ENCODE data around the gene HDAC11.
A peak's percentile ranks its signal among the peaks of the same experiment; 100 is the strongest.
"Not testable (repeated sequence)": the region's sequence is repeated elsewhere in the genome, so short reads cannot be mapped to it uniquely, and the experiment has no call there.

HDAC11 gene

DNA sequence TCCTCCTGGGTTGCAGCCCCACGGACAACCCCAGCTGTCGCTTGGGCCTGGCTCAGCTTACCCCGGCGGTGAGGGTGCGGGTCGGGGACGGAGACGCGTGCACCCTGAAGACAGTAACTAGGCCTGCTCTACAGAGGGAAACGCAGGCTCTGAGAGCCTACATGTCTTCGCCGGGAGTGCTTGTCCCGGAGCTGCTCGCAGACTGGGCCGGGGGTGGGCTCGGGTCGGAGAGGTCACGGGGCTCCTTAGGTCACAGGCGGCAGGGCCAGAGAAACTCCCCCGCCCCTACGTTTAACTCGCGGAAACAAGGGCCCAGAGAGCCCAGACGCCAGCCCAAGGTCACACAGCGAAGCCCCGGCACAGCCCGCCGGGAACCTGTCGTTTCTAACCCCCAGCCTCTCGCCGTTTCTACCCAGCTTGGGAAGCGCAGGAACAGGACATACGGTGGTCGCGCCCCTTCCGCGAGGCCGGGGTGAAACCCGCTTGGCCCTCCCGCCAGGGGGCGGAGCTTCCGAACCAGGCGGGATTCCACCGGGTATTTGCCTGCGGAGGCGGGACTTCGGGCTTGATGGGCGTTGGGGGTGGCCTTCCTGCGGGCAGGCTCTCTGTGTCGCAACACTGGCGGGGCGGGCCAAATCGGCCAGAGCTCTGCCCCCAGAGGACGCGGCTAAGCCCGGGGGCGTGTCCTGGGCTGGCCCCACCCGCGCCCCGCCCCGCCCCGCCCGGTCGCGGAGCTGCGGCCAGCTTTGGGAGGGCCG, at the start of gene HDAC11:
HDAC11 (plus strand) TSS at position 725 of the 758 bp plus-strand sequence. CDS start 42 bp downstream, outside the sequence.
- peak; percentile 91 for DNase-seq

DNA sequence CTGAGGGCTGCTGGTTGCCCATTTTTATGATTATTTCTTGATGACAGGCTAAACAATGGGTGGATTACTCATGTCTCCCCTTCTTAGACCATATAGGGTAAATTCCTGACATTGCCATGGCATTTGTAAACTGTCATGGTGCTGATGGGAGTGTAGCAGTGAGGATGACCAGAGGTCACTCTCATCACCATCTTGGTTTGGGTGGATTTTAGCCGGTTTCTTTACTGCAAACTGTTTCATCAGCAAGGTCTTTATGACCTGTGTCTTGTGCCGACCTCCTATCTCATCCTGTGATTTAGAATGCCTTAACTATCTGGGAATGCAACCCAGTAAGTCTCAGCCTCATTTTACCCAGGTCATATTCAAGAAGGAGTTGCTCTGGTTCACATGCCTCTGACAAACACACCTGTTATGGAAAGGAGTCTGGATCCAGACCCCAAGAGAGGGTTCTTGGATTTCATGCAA, 49.7 kb upstream of the HDAC11 start:
- not testable (repeated sequence) for DNase-seq

DNA sequence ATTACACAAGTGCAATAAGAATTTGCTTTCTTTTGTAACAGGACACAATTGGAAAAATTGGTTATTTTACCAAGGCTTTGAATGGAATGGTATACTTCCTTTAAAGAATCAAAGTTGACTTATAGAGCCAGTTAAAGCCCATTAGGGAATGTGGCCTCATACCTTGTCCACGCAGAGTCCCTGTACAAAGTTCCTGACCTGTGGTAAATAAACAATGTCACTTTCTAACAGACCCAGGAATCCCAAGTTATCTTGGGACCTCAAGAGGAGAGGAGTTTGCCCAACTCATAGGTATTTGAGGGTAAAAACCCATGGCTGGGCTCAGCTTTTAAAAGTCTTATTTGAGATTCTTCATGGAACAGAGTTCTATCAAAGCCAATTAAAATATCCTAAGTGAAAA, 48.0 kb upstream of the HDAC11 start:
- no peak for DNase-seq

- DNase-seq = no peak
Observed at GRCh38 chr3:13433912-13434311, 46.2 kb upstream of the HDAC11 start.

GRCh38 chr3:13436213-13436612, 43.9 kb upstream of the HDAC11 start:
- DNase-seq = not testable (repeated sequence)

- no peak for DNase-seq
Observed at GRCh38 chr3:13440204-13440817, 39.8 kb upstream of the HDAC11 start.

GRCh38 chr3:13442882-13443281, 37.2 kb upstream of the HDAC11 start:
- DNase-seq = not testable (repeated sequence)

DNA sequence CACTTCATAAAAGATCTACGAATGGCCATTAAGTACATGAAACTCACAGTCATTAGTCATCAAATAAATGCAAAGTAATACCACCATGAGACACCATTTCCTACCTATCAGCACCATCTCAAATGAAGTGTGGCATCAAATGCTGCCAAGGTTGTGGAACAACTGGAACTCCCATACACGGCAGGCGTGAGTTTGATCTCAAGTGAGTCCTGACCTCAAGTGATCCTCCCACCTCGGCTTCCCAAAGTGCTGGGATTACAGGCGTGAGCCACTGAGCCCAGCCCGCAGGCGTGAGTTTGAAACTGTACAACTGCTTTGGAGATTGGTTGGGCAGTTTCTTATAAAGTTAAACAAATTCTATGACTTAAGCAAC, 28.8 kb upstream of the HDAC11 start:
- no peak for DNase-seq

DNA sequence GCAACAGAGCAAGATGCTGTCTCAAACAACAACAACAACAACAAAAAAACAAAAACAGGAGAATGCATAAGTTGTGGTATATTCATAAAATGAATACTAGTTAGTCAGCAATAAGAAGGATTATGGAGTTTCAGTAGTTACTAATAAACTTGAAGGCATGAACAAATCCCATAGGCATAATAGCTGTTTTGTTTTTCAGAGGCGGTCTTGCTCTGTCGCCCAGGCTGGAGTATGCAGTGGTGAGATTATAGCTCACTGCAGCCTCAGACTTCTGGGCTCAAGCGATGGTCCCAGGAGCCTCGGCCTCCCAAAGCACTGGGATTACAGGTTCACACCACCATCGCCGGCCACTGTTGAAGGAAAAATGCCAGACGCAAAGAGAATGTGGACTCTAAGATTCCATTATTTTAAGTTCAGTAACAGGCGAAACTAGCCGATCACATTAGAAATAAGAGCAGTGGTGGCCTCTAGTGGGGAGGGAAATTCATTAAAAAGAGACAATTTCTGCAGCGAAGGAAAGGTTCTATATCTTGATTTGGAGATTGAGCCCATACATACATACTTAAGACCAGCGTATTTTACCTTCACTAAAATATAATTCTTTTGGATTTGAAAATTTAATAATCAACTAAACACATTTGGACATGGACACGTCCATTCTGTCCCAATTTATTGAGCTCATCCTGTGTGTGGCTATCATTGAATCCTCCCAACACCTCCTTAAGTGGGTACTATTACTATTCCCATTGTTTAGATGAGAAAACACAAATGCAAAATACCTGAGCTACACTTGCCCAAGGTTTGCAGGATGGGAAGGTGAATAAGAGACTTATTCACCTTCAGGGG, 27.4 kb upstream of the HDAC11 start:
- peak; percentile 25 for DNase-seq

- DNase-seq = no peak
Observed at GRCh38 chr3:13455644-13456043, 24.5 kb upstream of the HDAC11 start.

DNA sequence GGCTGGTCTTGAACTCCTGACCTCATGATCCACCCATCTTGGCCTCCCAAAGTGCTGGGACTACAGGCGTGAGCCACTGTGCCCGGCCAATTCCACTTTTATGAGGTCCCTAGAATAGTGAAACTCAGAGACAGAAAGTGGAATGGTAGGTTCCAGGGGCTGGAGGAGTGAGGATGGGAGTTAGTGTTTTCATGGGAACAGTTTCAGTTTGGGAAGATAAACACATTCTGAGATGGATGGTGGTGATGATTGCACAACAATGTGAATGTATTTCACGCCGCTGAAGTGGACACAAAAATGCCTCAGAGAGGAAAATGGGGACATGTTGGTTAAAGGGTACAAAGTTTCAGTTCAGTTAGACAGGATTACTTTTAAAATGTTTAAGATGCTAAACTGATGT, 22.5 kb upstream of the HDAC11 start:
- DNase-seq = no peak

GRCh38 chr3:13459605-13460340, 20.3 kb upstream of the HDAC11 start:
- no peak for DNase-seq

DNA sequence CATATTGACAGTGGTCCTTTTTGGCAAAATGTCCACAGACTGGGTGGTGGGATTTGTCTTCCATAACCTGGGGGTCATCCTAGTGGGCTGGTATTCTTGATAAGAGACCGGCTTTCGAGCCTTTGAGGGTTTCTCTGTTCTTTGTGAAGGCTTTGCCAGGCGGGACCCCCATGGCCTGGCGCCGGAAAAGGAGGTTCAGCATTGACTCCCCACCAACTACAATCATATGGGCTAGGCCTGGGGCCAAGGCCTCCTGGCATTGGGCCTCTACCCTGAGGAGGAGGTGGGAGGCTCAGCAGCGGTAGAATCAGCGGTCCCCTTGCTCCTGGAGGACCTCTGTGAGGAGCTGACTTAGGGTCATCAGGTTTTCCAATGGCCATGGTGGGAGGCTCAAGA, 19.8 kb upstream of the HDAC11 start:
- no peak for DNase-seq

- no peak for DNase-seq
Observed at GRCh38 chr3:13461169-13462124, 18.7 kb upstream of the HDAC11 start.

DNA sequence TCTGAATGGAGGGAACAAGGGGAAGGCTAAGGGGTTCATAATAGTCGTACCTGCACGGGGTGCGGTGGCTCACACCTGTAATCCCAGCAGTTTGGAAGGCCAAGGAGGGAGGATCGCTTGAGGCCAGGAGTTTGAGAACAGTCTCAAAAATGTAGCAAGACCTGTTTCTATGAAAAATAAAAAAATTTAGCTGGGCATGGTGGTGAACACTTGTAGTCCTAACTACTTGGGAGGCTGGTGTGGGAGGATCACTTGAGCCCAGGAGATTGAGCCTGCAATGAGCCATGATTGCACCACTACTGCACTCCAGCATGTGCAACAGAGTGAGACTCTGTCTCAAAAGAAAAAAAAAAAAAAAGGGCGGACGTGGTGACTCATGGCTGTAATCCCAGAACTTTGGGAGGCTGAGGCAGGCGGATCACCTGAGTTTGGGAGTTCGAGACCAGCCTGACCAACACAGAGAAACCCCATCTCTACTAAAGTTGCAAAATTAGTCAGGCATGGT, 17.9 kb upstream of the HDAC11 start:
- no peak for DNase-seq

DNA sequence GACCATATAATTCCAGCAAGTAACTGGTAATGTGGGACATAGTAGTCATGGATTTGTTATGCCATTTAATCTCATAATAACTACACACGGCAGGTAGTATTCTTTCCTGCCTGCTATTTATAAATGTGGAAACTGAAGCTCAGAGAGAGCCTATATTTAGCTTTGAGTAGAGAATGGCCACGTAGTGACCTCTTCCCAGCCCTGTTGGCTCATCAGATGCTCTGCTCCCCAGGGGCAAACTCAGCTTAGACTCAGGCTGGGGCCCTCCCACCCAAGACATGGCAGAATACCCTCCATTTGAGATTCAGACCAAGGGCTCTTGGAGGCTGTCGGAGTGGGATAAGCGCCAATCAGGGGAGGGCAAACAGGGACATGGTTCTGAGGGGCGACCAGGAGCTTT, 17.3 kb upstream of the HDAC11 start:
- DNase-seq = no peak

DNA sequence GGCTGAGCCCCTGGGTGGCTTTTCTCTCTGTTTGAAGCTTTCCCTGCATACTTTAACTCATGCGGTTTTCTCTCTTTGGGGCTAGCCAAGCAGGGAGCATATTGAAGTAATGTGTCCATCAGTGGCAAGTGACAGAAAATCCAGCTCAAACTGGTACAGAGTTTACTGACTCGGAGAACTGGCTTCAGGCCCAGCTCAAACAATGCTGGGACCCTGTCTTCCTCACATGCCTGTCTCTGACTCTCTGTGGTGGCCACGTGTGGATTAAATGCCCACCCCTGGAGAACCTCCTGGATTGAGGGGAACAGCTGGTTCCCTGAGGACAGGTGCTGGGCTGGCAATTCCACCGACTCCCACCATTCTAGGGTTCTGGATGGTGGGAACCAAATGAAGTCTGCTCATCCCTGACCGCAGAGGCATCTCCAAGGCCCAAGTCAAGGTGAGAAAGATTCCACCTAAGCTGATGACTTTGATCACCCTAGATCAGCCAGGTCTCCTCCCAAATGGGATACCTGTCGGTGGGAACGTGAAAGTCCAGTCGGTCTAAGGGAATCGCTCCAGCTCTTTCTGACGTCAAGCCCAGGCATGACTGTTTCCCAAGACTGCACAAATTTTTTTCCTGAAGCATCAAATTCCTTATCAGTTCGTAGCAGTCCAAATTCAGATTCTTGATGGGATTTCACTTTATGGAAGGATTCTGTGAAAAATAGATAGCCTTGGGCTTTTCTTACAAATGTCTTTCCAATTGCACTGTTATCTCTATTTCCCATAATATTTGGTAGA, 16.3 kb upstream of the HDAC11 start:
- DNase-seq = no peak

DNA sequence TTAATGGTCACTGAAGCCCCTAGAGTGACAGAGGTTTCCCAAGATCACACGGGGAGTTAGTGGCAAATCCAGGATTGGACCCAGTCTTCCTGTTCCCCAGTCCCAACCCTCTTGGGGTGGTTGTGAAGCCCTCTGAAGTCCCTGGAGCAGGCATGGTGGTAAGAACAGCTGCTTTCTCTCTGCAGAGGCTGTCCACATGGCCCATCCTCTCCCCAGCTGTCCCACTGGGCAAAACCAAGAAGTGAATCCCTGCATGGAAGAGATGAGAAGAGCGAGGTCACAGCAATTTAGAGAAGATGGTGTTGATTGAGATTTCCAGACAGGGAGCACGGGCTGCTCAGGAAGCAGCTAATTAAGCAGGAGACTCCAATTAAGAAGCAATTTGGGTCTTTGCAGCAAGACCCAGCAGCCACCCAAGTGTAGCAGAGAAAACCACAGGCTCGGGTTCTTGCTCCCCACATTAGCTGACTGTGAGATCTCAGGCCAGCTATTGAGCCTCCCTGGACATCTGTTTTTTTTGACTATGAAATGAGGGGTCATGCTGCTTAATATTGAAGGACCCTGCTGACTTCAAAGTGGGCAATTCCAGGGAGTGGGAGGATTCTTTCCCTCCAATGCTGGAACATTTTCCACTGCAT, 14.8 kb upstream of the HDAC11 start:
- no peak for DNase-seq

DNA sequence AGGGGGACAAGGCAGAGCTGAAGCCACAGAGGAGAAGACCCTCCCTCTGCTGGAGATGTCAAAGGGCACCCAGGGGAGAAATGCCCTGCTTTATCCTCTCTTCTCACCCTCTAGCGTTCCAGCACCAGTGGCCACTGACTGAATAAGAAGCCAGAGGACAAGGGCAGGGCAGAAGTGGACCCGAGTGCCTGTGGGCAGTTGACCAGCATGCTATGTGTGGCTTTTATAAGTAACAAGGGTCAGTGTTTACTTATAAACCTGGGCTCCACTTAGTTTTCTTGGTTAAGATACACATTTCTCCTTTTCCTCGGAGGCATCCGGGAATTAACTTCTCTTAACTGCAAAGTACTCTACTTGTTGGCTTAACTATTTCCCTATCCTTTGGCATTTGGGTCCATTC, 13.3 kb upstream of the HDAC11 start:
- no peak for DNase-seq

GRCh38 chr3:13470894-13471574, 9.1 kb upstream of the HDAC11 start:
- DNase-seq = no peak

Data from amniotic stem cell (primary cell).